Measurements from ENCODE around the gene CCDC85A.

Gene CCDC85A

DNA sequence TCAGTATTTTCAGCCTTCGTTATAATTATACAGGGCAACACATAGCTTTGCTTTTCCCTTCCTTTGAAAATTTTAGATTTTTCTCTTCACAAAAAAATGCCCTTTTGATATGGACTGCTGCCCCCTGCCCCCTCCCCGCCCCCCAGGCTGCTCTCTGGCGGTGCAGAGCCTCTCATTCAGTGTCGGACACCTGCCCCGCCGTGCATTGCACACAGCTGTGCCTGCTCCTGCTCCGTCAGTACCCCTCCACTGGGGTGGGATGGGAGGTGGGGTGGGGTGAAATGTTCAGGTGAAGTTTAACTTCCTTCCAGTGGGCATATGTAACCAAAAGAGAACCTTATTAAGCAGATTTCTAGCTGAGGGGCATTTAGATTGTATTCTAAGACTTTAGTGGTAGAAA, 148.0 kb downstream of the CCDC85A start:
- Histone ChIP-seq H4K20me1 (ENCODE audit: insufficient read depth, low read length) (no peaks in the 10 kb centered on the region), H3K27me3 (replicated peaks; ENCODE audit: insufficient read depth, low read length) (no peaks in the 10 kb centered on the region), H3K9me3 (replicated peaks; ENCODE audit: insufficient read depth, low read length) (no peaks in the 10 kb centered on the region), H3K4me3 (ENCODE audit: low read length) (no peak overlapping the region), H3K27ac (ENCODE audit: low read length) (no peak overlapping the region), H3K9ac (ENCODE audit: low read length) (no peak overlapping the region), H3K9me2 (replicated peaks; ENCODE audit: insufficient read depth, low read length) (no peaks in the 10 kb centered on the region), H3F3A (ENCODE audit: insufficient read depth, low read length) (no peaks in the 10 kb centered on the region), H3K79me2 (ENCODE audit: low read length) (no peaks in the 10 kb centered on the region), H2AFZ (ENCODE audit: low read length) (no peak overlapping the region), H3K36me3 (replicated peaks; ENCODE audit: insufficient read depth, low read length) (no peaks in the 10 kb centered on the region), H3K4me2 (ENCODE audit: low read depth, low read length) (no peak overlapping the region), H3K4me1 (ENCODE audit: low read length) (no peaks in the 10 kb centered on the region)
- TF ChIP-seq EZH2phosphoT487 (IDR thresholded peaks at IDR 0.05; ENCODE audit: low read length) (no peak), EZH2 (optimal IDR thresholded peaks at IDR 0.05; ENCODE audit: low read depth, low read length) (no peak)
- TF ChIP-seq, protein P1, sequence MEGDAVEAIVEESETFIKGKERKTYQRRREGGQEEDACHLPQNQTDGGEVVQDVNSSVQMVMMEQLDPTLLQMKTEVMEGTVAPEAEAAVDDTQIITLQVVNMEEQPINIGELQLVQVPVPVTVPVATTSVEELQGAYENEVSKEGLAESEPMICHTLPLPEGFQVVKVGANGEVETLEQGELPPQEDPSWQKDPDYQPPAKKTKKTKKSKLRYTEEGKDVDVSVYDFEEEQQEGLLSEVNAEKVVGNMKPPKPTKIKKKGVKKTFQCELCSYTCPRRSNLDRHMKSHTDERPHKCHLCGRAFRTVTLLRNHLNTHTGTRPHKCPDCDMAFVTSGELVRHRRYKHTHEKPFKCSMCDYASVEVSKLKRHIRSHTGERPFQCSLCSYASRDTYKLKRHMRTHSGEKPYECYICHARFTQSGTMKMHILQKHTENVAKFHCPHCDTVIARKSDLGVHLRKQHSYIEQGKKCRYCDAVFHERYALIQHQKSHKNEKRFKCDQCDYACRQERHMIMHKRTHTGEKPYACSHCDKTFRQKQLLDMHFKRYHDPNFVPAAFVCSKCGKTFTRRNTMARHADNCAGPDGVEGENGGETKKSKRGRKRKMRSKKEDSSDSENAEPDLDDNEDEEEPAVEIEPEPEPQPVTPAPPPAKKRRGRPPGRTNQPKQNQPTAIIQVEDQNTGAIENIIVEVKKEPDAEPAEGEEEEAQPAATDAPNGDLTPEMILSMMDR (IDR thresholded peaks at IDR 0.05; ENCODE audit: low read length), result no peak
- DNase-seq, result no peak

GRCh38 chr2:56333812-56334485, 150.2 kb downstream of the CCDC85A start:
- Histone ChIP-seq H3K4me3 (ENCODE audit: low read length) (no peak overlapping the region), H3K27ac (ENCODE audit: low read length) (no peak overlapping the region), H3K36me3 (replicated peaks; ENCODE audit: insufficient read depth, low read length) (no peaks in the 10 kb centered on the region), H3K4me2 (ENCODE audit: low read depth, low read length) (no peak overlapping the region), H3K9ac (ENCODE audit: low read length) (no peak overlapping the region), H3K79me2 (ENCODE audit: low read length) (no peaks in the 10 kb centered on the region), H3K9me3 (replicated peaks; ENCODE audit: insufficient read depth, low read length) (no peaks in the 10 kb centered on the region), H3K4me1 (ENCODE audit: low read length) (no peaks in the 10 kb centered on the region), H4K20me1 (ENCODE audit: insufficient read depth, low read length) (no peaks in the 10 kb centered on the region), H3F3A (ENCODE audit: insufficient read depth, low read length) (no peaks in the 10 kb centered on the region), H2AFZ (ENCODE audit: low read length) (no peak overlapping the region), H3K27me3 (replicated peaks; ENCODE audit: insufficient read depth, low read length) (no peaks in the 10 kb centered on the region), H3K9me2 (replicated peaks; ENCODE audit: insufficient read depth, low read length) (no peaks in the 10 kb centered on the region)
- DNase-seq, result no peak
- TF ChIP-seq, protein P1 (IDR thresholded peaks at IDR 0.05; ENCODE audit: low read length), result no peak
- TF ChIP-seq EZH2phosphoT487 (IDR thresholded peaks at IDR 0.05; ENCODE audit: low read length) (no peak), EZH2 (optimal IDR thresholded peaks at IDR 0.05; ENCODE audit: low read depth, low read length) (no peak)

DNA sequence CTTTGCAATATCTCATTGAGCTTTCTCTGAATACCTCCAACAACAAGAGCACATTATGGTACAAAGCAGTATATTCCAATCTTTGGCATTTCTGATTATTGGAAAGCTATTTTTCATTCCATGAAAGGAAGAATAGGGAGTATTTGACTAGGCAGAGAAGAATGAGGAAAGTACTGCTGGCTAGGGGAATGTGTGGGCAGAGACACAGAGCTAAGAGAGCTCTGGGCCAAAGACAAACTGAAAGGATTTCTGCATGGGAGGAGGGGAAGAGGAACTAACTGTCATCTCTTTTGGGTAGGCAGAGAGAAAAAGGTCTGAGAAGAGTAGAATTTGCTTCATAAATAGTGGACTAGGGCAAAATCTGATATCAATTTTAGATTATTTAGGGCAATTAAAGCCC, 150.8 kb downstream of the CCDC85A start:
- Histone ChIP-seq H3K9ac (ENCODE audit: low read length) (no peak overlapping the region), H3K9me2 (replicated peaks; ENCODE audit: insufficient read depth, low read length) (no peaks in the 10 kb centered on the region), H3K4me2 (ENCODE audit: low read depth, low read length) (no peak overlapping the region), H3K4me3 (ENCODE audit: low read length) (no peak overlapping the region), H3K36me3 (replicated peaks; ENCODE audit: insufficient read depth, low read length) (no peaks in the 10 kb centered on the region), H3F3A (ENCODE audit: insufficient read depth, low read length) (no peaks in the 10 kb centered on the region), H3K27ac (ENCODE audit: low read length) (no peak overlapping the region), H3K4me1 (ENCODE audit: low read length) (no peaks in the 10 kb centered on the region), H2AFZ (ENCODE audit: low read length) (no peak overlapping the region), H3K27me3 (replicated peaks; ENCODE audit: insufficient read depth, low read length) (no peaks in the 10 kb centered on the region), H3K79me2 (ENCODE audit: low read length) (no peaks in the 10 kb centered on the region), H4K20me1 (ENCODE audit: insufficient read depth, low read length) (no peaks in the 10 kb centered on the region), H3K9me3 (replicated peaks; ENCODE audit: insufficient read depth, low read length) (no peaks in the 10 kb centered on the region)
- DNase-seq, result no peak
- TF ChIP-seq, protein P1 (IDR thresholded peaks at IDR 0.05; ENCODE audit: low read length), result no peak
- TF ChIP-seq EZH2 (optimal IDR thresholded peaks at IDR 0.05; ENCODE audit: low read depth, low read length) (no peak), EZH2phosphoT487 (IDR thresholded peaks at IDR 0.05; ENCODE audit: low read length) (no peak)

All from MM.1S (cell line).